Gastrocnemius medialis (tissue), 4 donors: ENCODE measurements around the gene LIPI. TPM values are rescaled to one million over a fixed set of nuclear protein-coding genes. Genes with fewer than 3 reads are reported as not detected.

ENCODE experiments used
- ATAC-seq, 2 donors: fragments of 150-250 bp; one replicate each; pipeline ENCODE4 v1.9.1; 2016
- DNase-seq, 2 donors: peaks; one replicate each; pipeline ENCODE4 v3.0.0-alpha.2; 2019
- H3K27ac ChIP-seq, 4 donors: fragments of 200-600 bp; sonication (generic); 1 replicate in 1 of 4; 2 replicates in 3 of 4; pipeline ENCODE4 v1.5.1; 2016 to 2018; ENCODE audit warnings: mild to moderate bottlenecking in 2 of 4, moderate library complexity in 1 of 4
- H3K27me3 ChIP-seq, 3 donors: fragments of 200-600 bp; sonication (generic) in 2 of 3; 1 replicate in 1 of 3; 2 replicates in 2 of 3; pipeline versions ENCODE4 v1.5.1 to v1.6.0; 2016 to 2019; ENCODE audit warnings: mild to moderate bottlenecking in 1 of 3, moderate library complexity in 1 of 3
- H3K36me3 ChIP-seq, 2 donors: fragments of 200-600 bp; sonication (generic) in 1 of 2; one replicate each; pipeline ENCODE4 v1.5.1; 2017 to 2018
- H3K4me1 ChIP-seq, 2 donors: fragments of 200-600 bp; sonication (generic) in 1 of 2; one replicate each; pipeline ENCODE4 v1.5.1; 2016 to 2017; ENCODE audit warnings: mild to moderate bottlenecking in 2 of 2
- H3K4me3 ChIP-seq, 4 donors: fragments of 200-600 bp; sonication (generic) in 3 of 4; 1 replicate in 1 of 4; 2 replicates in 3 of 4; pipeline ENCODE4 v1.5.1; 2016 to 2019; ENCODE audit warnings: mild to moderate bottlenecking in 2 of 4
- H3K9me3 ChIP-seq, 3 donors: fragments of 200-600 bp; sonication (generic) in 2 of 3; 1 replicate in 1 of 3; 2 replicates in 2 of 3; pipeline ENCODE4 v1.5.1; 2016 to 2019
- CTCF ChIP-seq, 5 experiments: fragments of 450-650 bp in 3 of 5; fragments of 200-600 bp in 2 of 5; sonication (generic) in 2 of 5; IDR thresholded peaks in 4 of 5; conservative IDR thresholded peaks in 1 of 5; 1 replicate in 4 of 5; 2 replicates in 1 of 5; pipeline ENCODE4 v1.5.1; 2016 to 2019; ENCODE audit warnings: antibody characterized with exemption in 5 of 5, mild to moderate bottlenecking in 3 of 5, moderate library complexity in 3 of 5
- POLR2A ChIP-seq, 2 donors: fragments of 450-650 bp; IDR thresholded peaks; one replicate each; pipeline ENCODE4 v1.6.1; 2017; ENCODE audit warnings: antibody characterized with exemption in 2 of 2, mild to moderate bottlenecking in 2 of 2, moderate library complexity in 2 of 2
- in situ Hi-C, 4 donors: fragments of 200-750 bp; cut with MboI; loops; one replicate each; pipeline versions ENCODE4 v1.15.0 to v1.8.0; 2017; ENCODE audit warnings: low sequenced_read_pairs in 4 of 4
- intact Hi-C: fragments of 100-400 bp; cut with DNase I; formaldehyde crosslinking; loops from one replicate; pipeline ENCODE4 v1.15.1; 2023; ENCODE audit warnings: low total_unique reads
- total RNA-seq, 4 donors: library from RNA; depleted of rRNA; stranded (reverse); fragments of >200 nt; gene quantifications; one replicate each; pipeline versions ENCODE4 v1.1.0 to v1.2.3, GENCODE V29; 2016

LIPI gene
- total RNA-seq, 4 donors from 2014 or later: not detected

- H3K4me1 ChIP-seq: no peaks in the 10 kb centered on the region
- no peaks in the 10 kb centered on the region for H3K9me3 ChIP-seq
- no peaks in the 10 kb centered on the region for H3K36me3 ChIP-seq
- H3K27ac ChIP-seq: no peak overlapping the region
- no peaks in the 10 kb centered on the region for H3K27me3 ChIP-seq
- intact Hi-C loops (no loop called here), in situ Hi-C loops (no loop called here)
- H3K4me3 ChIP-seq: no peak overlapping the region
- ATAC-seq (no peak), DNase-seq (no peak)
- TF ChIP-seq POLR2A (IDR thresholded peaks at IDR 0.05): no peak
- TF ChIP-seq CTCF (IDR thresholded peaks at IDR 0.05 in 4 of 5, conservative IDR thresholded peaks at IDR 0.05 in 1 of 5): no peak
These were observed 86.5 kb downstream of the LIPI start for GRCh38 chr21:14124266-14124665.

GRCh38 chr21:14121719-14122118, 89.0 kb downstream of the LIPI start:
- Histone ChIP-seq H3K36me3 (no peaks in the 10 kb centered on the region), H3K9me3 (no peaks in the 10 kb centered on the region), H3K4me3 (no peak overlapping the region), H3K4me1 (no peaks in the 10 kb centered on the region), H3K27ac (no peak overlapping the region), H3K27me3 (no peaks in the 10 kb centered on the region)
- in situ Hi-C loops: no loop called here
- DNase-seq: no peak
- intact Hi-C loops: no loop called here
- ATAC-seq: no peak
- no peak for TF ChIP-seq POLR2A (IDR thresholded peaks at IDR 0.05)
- no peak for TF ChIP-seq CTCF (IDR thresholded peaks at IDR 0.05 in 4 of 5, conservative IDR thresholded peaks at IDR 0.05 in 1 of 5)

GRCh38 chr21:14120091-14120734, 90.5 kb downstream of the LIPI start:
- Histone ChIP-seq H3K4me1 (no peaks in the 10 kb centered on the region), H3K36me3 (no peaks in the 10 kb centered on the region), H3K27me3 (no peaks in the 10 kb centered on the region), H3K9me3 (no peaks in the 10 kb centered on the region), H3K4me3 (no peak overlapping the region), H3K27ac (no peak overlapping the region)
- TF ChIP-seq CTCF (IDR thresholded peaks at IDR 0.05 in 4 of 5, conservative IDR thresholded peaks at IDR 0.05 in 1 of 5) (no peak), POLR2A (IDR thresholded peaks at IDR 0.05) (no peak)
- in situ Hi-C loops: no loop called here
- DNase-seq (no peak), ATAC-seq (no peak)
- intact Hi-C loops: no loop called here

GRCh38 chr21:14119038-14119437, 91.7 kb downstream of the LIPI start:
- no peak overlapping the region for H3K4me3 ChIP-seq
- no peaks in the 10 kb centered on the region for H3K4me1 ChIP-seq
- TF ChIP-seq POLR2A (IDR thresholded peaks at IDR 0.05): no peak
- no peak for TF ChIP-seq CTCF (IDR thresholded peaks at IDR 0.05 in 4 of 5, conservative IDR thresholded peaks at IDR 0.05 in 1 of 5)
- DNase-seq (no peak), ATAC-seq (no peak)
- H3K27me3 ChIP-seq: no peaks in the 10 kb centered on the region
- no peaks in the 10 kb centered on the region for H3K36me3 ChIP-seq
- in situ Hi-C loops: no loop called here
- intact Hi-C loops: no loop called here
- no peaks in the 10 kb centered on the region for H3K9me3 ChIP-seq
- no peak overlapping the region for H3K27ac ChIP-seq

GRCh38 chr21:14116080-14116481, 94.7 kb downstream of the LIPI start:
- H3K4me3 ChIP-seq: no peak overlapping the region
- no peaks in the 10 kb centered on the region for H3K4me1 ChIP-seq
- no peaks in the 10 kb centered on the region for H3K9me3 ChIP-seq
- in situ Hi-C loops: no loop called here
- no peaks in the 10 kb centered on the region for H3K36me3 ChIP-seq
- DNase-seq (no peak), ATAC-seq (no peak)
- no peaks in the 10 kb centered on the region for H3K27me3 ChIP-seq
- intact Hi-C loops: no loop called here
- H3K27ac ChIP-seq: no peak overlapping the region
- no peak for TF ChIP-seq CTCF (IDR thresholded peaks at IDR 0.05 in 4 of 5, conservative IDR thresholded peaks at IDR 0.05 in 1 of 5)
